Testis (tissue), 2 donors: ENCODE data around the gene HSD3B2.
"Not testable (repeated sequence)": the region's sequence is repeated elsewhere in the genome, so short reads cannot be mapped to it uniquely, and the experiment has no call there.

ENCODE experiments used
- POLR2A ChIP-seq: fragments of 450-650 bp; IDR thresholded peaks from one replicate; pipeline ENCODE4 v1.6.1; 2017; ENCODE audit warnings: antibody characterized with exemption, mild to moderate bottlenecking, moderate library complexity
- TF ChIP-seq, protein P1 (sequence below), 3 experiments: fragments of 450-650 bp in 2 of 3; fragments of 200-600 bp in 1 of 3; sonication (generic) in 1 of 3; IDR thresholded peaks; one replicate each; pipeline ENCODE4 v1.5.1; 2016 to 2019; ENCODE audit warnings: antibody characterized with exemption in 3 of 3, mild to moderate bottlenecking in 2 of 3, moderate library complexity in 1 of 3

- TF ChIP-seq POLR2A: not testable (repeated sequence)
- TF ChIP-seq, protein P1, sequence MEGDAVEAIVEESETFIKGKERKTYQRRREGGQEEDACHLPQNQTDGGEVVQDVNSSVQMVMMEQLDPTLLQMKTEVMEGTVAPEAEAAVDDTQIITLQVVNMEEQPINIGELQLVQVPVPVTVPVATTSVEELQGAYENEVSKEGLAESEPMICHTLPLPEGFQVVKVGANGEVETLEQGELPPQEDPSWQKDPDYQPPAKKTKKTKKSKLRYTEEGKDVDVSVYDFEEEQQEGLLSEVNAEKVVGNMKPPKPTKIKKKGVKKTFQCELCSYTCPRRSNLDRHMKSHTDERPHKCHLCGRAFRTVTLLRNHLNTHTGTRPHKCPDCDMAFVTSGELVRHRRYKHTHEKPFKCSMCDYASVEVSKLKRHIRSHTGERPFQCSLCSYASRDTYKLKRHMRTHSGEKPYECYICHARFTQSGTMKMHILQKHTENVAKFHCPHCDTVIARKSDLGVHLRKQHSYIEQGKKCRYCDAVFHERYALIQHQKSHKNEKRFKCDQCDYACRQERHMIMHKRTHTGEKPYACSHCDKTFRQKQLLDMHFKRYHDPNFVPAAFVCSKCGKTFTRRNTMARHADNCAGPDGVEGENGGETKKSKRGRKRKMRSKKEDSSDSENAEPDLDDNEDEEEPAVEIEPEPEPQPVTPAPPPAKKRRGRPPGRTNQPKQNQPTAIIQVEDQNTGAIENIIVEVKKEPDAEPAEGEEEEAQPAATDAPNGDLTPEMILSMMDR (IDR thresholded peaks at IDR 0.05): not testable (repeated sequence)
Measured at GRCh38 chr1:119377594-119377993, 37.4 kb upstream of the HSD3B2 start.
